GM12878 (cell line): ENCODE results near the gene TRIAP1. TPM values are rescaled to one million over a fixed set of nuclear protein-coding genes. Genes with fewer than 3 reads are reported as not detected.

Source experiments
- ATAC-seq: fragments of 200-7000 bp; cut with Tn5 transposase; 3 replicates; pipeline ENCODE4 v1.9.1; 2020; ENCODE audit warnings: mild to moderate bottlenecking, moderate library complexity
- BruUV-seq: library from RNA; stranded (reverse); fragments of 400-500 nt; replicated peaks from 2 replicates; lab custom pipeline; 2021; lab: Mats Ljungman, UMichigan
- CTCF ChIA-PET: fragments of 300-600 bp; sonication (Branson Sonifier 250); formaldehyde crosslinking; extraction: SDS; loops from one replicate; lab custom pipeline; 2021; ENCODE audit warnings: inconsistent platforms; lab: Yijun Ruan, JAX
- POLR2A ChIA-PET: fragments of 350-600 bp; formaldehyde crosslinking; extraction: SDS; loops from one replicate; lab custom pipeline; 2021; ENCODE audit warnings: inconsistent platforms; lab: Charles Lee
- RAD21 ChIA-PET: fragments of 300-600 bp; sonication (Branson Sonifier 250); formaldehyde crosslinking; loops from one replicate; lab custom pipeline; 2023; ENCODE audit warnings: antibody characterized with exemption; ENCODE audit not compliant: unreplicated experiment; lab: Charles Lee
- SMC1A ChIA-PET: fragments of 300-600 bp; sonication (Branson Sonifier 250); formaldehyde crosslinking; loops from one replicate; lab custom pipeline; 2023; ENCODE audit not compliant: unreplicated experiment, uncharacterized antibody; lab: Charles Lee
- DNase-seq: peaks from one replicate; pipeline ENCODE4 v3.0.0-alpha.2; 2011; ENCODE audit warnings: low read depth, low spot score
- FAIRE-seq: peaks from 3 replicates; lab custom pipeline; 2011; peaks lifted over from hg19 to GRCh38; lab: Jason Lieb, UNC
- H2AFZ ChIP-seq: 2 replicates; pipeline ENCODE4 v1.6.0; 2011; ENCODE audit warnings: low read depth, low read length, control low read depth; ENCODE audit not compliant: control insufficient read depth
- H3K27ac ChIP-seq: 2 replicates; pipeline ENCODE4 v1.5.1; 2011; ENCODE audit warnings: control low read depth; ENCODE audit not compliant: control insufficient read depth, insufficient read depth
- H3K27me3 ChIP-seq, 2 experiments: replicated peaks in 1 of 2; 2 replicates each; pipeline versions ENCODE4 v1.6.0 to v1.6.1; 2011; ENCODE audit warnings: low read length in 1 of 2; ENCODE audit not compliant: control insufficient read depth in 2 of 2, insufficient read depth in 2 of 2
- H3K36me3 ChIP-seq, 2 experiments: 2 replicates each; pipeline ENCODE4 v1.5.1; 2011; ENCODE audit warnings: low read length in 1 of 2; ENCODE audit not compliant: control insufficient read depth in 2 of 2, insufficient read depth in 2 of 2
- H3K4me1 ChIP-seq: 2 replicates; pipeline ENCODE4 v1.6.1; 2011; ENCODE audit warnings: mild to moderate bottlenecking, low read length, moderate library complexity, mixed read lengths; ENCODE audit not compliant: control insufficient read depth, insufficient read depth
- H3K4me2 ChIP-seq: 2 replicates; pipeline ENCODE4 v1.6.0; 2011; ENCODE audit warnings: control low read depth; ENCODE audit not compliant: control insufficient read depth, insufficient read depth
- H3K4me3 ChIP-seq: fragments of 200-600 bp; sonication (generic); 2 replicates; pipeline ENCODE4 v1.5.1; 2016
- H3K79me2 ChIP-seq: 2 replicates; pipeline ENCODE4 v1.6.0; 2011; ENCODE audit warnings: low read length; ENCODE audit not compliant: control insufficient read depth, insufficient read depth
- H3K9ac ChIP-seq: 2 replicates; pipeline ENCODE4 v1.8.0; 2011; ENCODE audit warnings: low read length, control low read depth, mixed read lengths; ENCODE audit not compliant: control insufficient read depth, insufficient read depth
- H3K9me3 ChIP-seq: replicated peaks from 3 replicates; pipeline ENCODE4 v1.5.1; 2011; ENCODE audit warnings: mild to moderate bottlenecking, low read length; ENCODE audit not compliant: control insufficient read depth, insufficient read depth
- H4K20me1 ChIP-seq: 2 replicates; pipeline ENCODE4 v1.6.0; 2011; ENCODE audit not compliant: control insufficient read depth, insufficient read depth
- ETV6 ChIP-seq, 2 experiments: fragments of 450-650 bp in 1 of 2; IDR thresholded peaks in 1 of 2; conservative IDR thresholded peaks in 1 of 2; 2 replicates each; pipeline ENCODE4 v1.6.1; 2014; ENCODE audit warnings: antibody characterized with exemption in 1 of 2, borderline replicate concordance in 1 of 2, low read depth in 1 of 2, mild to moderate bottlenecking in 1 of 2, moderate library complexity in 1 of 2
- MEF2B ChIP-seq: fragments of 450-650 bp; IDR thresholded peaks from 2 replicates; pipeline ENCODE4 v1.6.1; 2018; ENCODE audit warnings: mild to moderate bottlenecking, moderate library complexity; ENCODE audit not compliant: partially characterized antibody, poor library complexity, severe bottlenecking
- PAX8 ChIP-seq: fragments of 450-650 bp; IDR thresholded peaks from 2 replicates; pipeline ENCODE4 v1.6.1; 2017; ENCODE audit warnings: mild to moderate bottlenecking, moderate library complexity
- RUNX3 ChIP-seq: IDR thresholded peaks from 2 replicates; pipeline ENCODE4 v1.6.1; 2012; ENCODE audit warnings: low read length, inconsistent platforms
- SUPT20H ChIP-seq: IDR thresholded peaks from 2 replicates; pipeline ENCODE4 v1.6.1; 2011; ENCODE audit warnings: low read depth, mild to moderate bottlenecking, low read length, moderate library complexity, borderline replicate concordance; ENCODE audit not compliant: control insufficient read depth
- ZNF622 ChIP-seq: fragments of 450-650 bp; IDR thresholded peaks from 2 replicates; pipeline ENCODE4 v1.6.1; 2017; ENCODE audit warnings: mild to moderate bottlenecking, inconsistent platforms
- in situ Hi-C: fragments of 300-500 bp; cut with MboI; formaldehyde crosslinking; loops from 9 replicates; pipeline ENCODE4 v1.14.3; 2018; ENCODE audit warnings: mixed read lengths
- intact Hi-C: fragments of 100-400 bp; cut with micrococcal nuclease; formaldehyde crosslinking; loops from one replicate; pipeline ENCODE4 v1.14.2; 2022; ENCODE audit not compliant: unreplicated experiment
- polyA plus RNA-seq, 11 experiments: library from polyadenylated mRNA; depleted of rRNA in 4 of 11; unstranded in 6 of 11; stranded (reverse) in 5 of 11; fragments of >200 nt; fragmentation: Nextera tagmentation in 4 of 11; fragmentation: Illumina TruSeq in 1 of 11; extraction: Ambion mirVana in 4 of 11; extraction: Trizol in 1 of 11; gene quantifications; 1 replicate in 1 of 11; 2 replicates in 10 of 11; pipeline versions ENCODE4 v1.2.1 to v1.2.3, GENCODE V29; 2011 to 2016; ENCODE audit warnings: inconsistent platforms in 2 of 11, missing spikeins in 2 of 11, low read depth in 1 of 11
- total RNA-seq, 4 experiments: library from RNA; depleted of rRNA in 3 of 4; stranded (reverse); fragments of >200 nt in 3 of 4; fragmentation: Illumina TruSeq in 1 of 4; extraction: Trizol in 1 of 4; gene quantifications; 2 replicates each; pipeline versions ENCODE4 v1.2.1 to v1.2.3, GENCODE V29; 2013 to 2021
- TF ChIP-seq, protein P1 (sequence below): fragments of 150-350 bp; IDR thresholded peaks from 2 replicates; pipeline ENCODE4 v1.6.1; 2016; ENCODE audit warnings: low read depth, low read length
- TF ChIP-seq, protein P2 (sequence below): fragments of 450-650 bp; IDR thresholded peaks from 2 replicates; pipeline ENCODE4 v1.6.1; 2018; ENCODE audit warnings: borderline replicate concordance, mild to moderate bottlenecking; ENCODE audit not compliant: partially characterized antibody
- TF ChIP-seq, protein P3 (sequence below): IDR thresholded peaks from 2 replicates; pipeline ENCODE4 v1.6.1; 2012; ENCODE audit warnings: mild to moderate bottlenecking, low read depth, low read length

TRIAP1 gene
- total and polyA plus RNA-seq, 10 of the 15 experiments (the other 5 are each of a cell fraction or from before 2014, with no cell fraction given), result 44.8 to 346 (median 80.8) TPM

DNA sequence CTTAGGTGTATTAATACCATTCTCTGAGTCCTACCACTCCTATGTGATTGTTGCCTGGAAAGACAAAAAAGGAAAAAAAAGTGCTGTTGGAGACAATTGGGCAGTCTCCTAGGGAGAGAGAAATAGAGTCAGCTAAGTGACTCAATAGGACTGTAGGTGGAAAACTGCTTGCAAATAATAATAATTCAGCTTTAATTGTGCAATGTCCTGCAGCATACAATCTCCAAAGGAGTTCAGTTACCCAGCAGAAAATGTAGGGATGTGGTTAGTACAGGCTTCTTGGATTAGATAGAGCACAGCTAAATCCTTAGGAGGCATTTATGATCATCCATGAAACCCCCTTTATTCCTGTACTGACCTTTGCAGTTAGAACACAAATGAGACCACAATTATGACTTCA, 26.3 kb upstream of the TRIAP1 start:
- Histone ChIP-seq H3K9me3 (no peaks in the 10 kb centered on the region), H3K4me3 (no peak overlapping the region), H3K4me2 (no peak overlapping the region), H3K4me1 (peaks cover 8% of the 10 kb centered on the region), H3K27me3 (no peaks in the 10 kb centered on the region), H3K36me3 (peaks cover 0 to 2% of the 10 kb centered on the region in 2 experiments; a peak in 1 of 4 replicates), H4K20me1 (peaks cover 4% of the 10 kb centered on the region), H2AFZ (no peak overlapping the region), H3K27ac (no peak overlapping the region), H3K9ac (no peak overlapping the region), H3K79me2 (peaks cover 28% of the 10 kb centered on the region)
- intact Hi-C loops (no loop called here), in situ Hi-C loops (no loop called here)
- FAIRE-seq (no peak), ATAC-seq (no peak), DNase-seq (no peak)
- ChIA-PET CTCF (interaction anchor here (0.9 to 1.6 kb wide), 4 partner anchors 11 to 170 kb away, joined by 3 to 5 read pairs (median 3); partner anchors contain the start of gene DYNLL1), RAD21 (interaction anchor here (1.5 kb wide), 1 partner anchor 109 kb away, joined by 3 read pairs; the partner anchor contains the start of gene POP5)
- BruUV-seq, result TSS peak; percentile 38
- TF ChIP-seq ETV6 (conservative IDR thresholded peaks at IDR 0.05 in 1 of 2, IDR thresholded peaks at IDR 0.05 in 1 of 2; ENCODE audit: borderline replicate concordance in 1 of 2, low read depth in 1 of 2), result no peak
- TF ChIP-seq, protein P1, sequence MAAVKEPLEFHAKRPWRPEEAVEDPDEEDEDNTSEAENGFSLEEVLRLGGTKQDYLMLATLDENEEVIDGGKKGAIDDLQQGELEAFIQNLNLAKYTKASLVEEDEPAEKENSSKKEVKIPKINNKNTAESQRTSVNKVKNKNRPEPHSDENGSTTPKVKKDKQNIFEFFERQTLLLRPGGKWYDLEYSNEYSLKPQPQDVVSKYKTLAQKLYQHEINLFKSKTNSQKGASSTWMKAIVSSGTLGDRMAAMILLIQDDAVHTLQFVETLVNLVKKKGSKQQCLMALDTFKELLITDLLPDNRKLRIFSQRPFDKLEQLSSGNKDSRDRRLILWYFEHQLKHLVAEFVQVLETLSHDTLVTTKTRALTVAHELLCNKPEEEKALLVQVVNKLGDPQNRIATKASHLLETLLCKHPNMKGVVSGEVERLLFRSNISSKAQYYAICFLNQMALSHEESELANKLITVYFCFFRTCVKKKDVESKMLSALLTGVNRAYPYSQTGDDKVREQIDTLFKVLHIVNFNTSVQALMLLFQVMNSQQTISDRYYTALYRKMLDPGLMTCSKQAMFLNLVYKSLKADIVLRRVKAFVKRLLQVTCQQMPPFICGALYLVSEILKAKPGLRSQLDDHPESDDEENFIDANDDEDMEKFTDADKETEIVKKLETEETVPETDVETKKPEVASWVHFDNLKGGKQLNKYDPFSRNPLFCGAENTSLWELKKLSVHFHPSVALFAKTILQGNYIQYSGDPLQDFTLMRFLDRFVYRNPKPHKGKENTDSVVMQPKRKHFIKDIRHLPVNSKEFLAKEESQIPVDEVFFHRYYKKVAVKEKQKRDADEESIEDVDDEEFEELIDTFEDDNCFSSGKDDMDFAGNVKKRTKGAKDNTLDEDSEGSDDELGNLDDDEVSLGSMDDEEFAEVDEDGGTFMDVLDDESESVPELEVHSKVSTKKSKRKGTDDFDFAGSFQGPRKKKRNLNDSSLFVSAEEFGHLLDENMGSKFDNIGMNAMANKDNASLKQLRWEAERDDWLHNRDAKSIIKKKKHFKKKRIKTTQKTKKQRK, result no peak
- TF ChIP-seq RUNX3, result no peak
- no peak for TF ChIP-seq PAX8
- no peak for TF ChIP-seq MEF2B
- TF ChIP-seq SUPT20H, result no peak
- no peak for TF ChIP-seq ZNF622
- TF ChIP-seq, protein P2, sequence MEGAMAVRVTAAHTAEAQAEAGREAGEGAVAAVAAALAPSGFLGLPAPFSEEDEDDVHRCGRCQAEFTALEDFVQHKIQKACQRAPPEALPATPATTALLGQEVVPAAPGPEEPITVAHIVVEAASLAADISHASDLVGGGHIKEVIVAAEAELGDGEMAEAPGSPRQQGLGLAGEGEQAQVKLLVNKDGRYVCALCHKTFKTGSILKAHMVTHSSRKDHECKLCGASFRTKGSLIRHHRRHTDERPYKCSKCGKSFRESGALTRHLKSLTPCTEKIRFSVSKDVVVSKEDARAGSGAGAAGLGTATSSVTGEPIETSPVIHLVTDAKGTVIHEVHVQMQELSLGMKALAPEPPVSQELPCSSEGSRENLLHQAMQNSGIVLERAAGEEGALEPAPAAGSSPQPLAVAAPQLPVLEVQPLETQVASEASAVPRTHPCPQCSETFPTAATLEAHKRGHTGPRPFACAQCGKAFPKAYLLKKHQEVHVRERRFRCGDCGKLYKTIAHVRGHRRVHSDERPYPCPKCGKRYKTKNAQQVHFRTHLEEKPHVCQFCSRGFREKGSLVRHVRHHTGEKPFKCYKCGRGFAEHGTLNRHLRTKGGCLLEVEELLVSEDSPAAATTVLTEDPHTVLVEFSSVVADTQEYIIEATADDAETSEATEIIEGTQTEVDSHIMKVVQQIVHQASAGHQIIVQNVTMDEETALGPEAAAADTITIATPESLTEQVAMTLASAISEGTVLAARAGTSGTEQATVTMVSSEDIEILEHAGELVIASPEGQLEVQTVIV, result no peak
- TF ChIP-seq, protein P3, sequence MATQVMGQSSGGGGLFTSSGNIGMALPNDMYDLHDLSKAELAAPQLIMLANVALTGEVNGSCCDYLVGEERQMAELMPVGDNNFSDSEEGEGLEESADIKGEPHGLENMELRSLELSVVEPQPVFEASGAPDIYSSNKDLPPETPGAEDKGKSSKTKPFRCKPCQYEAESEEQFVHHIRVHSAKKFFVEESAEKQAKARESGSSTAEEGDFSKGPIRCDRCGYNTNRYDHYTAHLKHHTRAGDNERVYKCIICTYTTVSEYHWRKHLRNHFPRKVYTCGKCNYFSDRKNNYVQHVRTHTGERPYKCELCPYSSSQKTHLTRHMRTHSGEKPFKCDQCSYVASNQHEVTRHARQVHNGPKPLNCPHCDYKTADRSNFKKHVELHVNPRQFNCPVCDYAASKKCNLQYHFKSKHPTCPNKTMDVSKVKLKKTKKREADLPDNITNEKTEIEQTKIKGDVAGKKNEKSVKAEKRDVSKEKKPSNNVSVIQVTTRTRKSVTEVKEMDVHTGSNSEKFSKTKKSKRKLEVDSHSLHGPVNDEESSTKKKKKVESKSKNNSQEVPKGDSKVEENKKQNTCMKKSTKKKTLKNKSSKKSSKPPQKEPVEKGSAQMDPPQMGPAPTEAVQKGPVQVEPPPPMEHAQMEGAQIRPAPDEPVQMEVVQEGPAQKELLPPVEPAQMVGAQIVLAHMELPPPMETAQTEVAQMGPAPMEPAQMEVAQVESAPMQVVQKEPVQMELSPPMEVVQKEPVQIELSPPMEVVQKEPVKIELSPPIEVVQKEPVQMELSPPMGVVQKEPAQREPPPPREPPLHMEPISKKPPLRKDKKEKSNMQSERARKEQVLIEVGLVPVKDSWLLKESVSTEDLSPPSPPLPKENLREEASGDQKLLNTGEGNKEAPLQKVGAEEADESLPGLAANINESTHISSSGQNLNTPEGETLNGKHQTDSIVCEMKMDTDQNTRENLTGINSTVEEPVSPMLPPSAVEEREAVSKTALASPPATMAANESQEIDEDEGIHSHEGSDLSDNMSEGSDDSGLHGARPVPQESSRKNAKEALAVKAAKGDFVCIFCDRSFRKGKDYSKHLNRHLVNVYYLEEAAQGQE, result no peak
- TF ChIP-seq, all 136 proteins: peak for 0
- ChIA-PET POLR2A (interaction anchor here (0.6 to 2.0 kb wide), 2 partner anchors 23 to 27 kb away, joined by 3 to 7 read pairs; partner anchors contain the start of gene DYNLL1), SMC1A (interaction anchor here (0.6 to 1.1 kb wide), 4 partner anchors 9 to 731 kb away, joined by 3 read pairs; no protein-coding TSS in a partner anchor)
